Fibroblast of pulmonary artery (primary cell): ENCODE measurements around the gene RASGRP3.

Experiments used
- DNase-seq: peaks from one replicate; pipeline ENCODE4 v3.0.0-alpha.2; 2010; ENCODE audit warnings: low read depth
- H3K4me3 ChIP-seq: replicated peaks from 2 replicates; pipeline ENCODE4 v1.5.1; 2011; ENCODE audit warnings: low read depth, mild to moderate bottlenecking, control low read depth, low read length, moderate library complexity
- TF ChIP-seq, protein P1 (sequence below): IDR thresholded peaks from 2 replicates; pipeline ENCODE4 v1.5.1; 2011; ENCODE audit warnings: mild to moderate bottlenecking, control low read depth, low read length, inconsistent platforms; ENCODE audit errors: missing control alignments

Gene RASGRP3

DNA sequence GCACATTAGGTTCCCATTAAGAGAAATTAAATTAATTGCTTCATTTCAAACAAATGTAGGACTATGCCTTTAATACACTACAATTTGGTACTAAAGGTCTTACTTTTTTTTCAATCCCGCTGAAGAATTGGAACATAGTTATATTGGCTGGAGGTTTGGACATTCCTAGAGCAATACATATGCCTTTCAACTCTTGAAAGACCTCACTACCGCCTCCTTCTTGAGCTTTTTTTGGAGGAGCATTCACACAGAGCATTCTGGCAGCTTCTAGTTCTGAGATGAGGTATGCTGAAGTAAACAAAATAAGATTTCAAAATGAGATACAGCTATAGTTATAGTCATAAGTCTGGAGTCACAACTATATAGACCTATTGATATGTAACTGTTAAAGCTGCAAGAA lies 111.8 kb downstream of the RASGRP3 start:
- peak; percentile 20 for DNase-seq
- H3K4me3 ChIP-seq: no peak overlapping the region
- TF ChIP-seq, protein P1, sequence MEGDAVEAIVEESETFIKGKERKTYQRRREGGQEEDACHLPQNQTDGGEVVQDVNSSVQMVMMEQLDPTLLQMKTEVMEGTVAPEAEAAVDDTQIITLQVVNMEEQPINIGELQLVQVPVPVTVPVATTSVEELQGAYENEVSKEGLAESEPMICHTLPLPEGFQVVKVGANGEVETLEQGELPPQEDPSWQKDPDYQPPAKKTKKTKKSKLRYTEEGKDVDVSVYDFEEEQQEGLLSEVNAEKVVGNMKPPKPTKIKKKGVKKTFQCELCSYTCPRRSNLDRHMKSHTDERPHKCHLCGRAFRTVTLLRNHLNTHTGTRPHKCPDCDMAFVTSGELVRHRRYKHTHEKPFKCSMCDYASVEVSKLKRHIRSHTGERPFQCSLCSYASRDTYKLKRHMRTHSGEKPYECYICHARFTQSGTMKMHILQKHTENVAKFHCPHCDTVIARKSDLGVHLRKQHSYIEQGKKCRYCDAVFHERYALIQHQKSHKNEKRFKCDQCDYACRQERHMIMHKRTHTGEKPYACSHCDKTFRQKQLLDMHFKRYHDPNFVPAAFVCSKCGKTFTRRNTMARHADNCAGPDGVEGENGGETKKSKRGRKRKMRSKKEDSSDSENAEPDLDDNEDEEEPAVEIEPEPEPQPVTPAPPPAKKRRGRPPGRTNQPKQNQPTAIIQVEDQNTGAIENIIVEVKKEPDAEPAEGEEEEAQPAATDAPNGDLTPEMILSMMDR: no peak

- DNase-seq: peak; percentile 17
- H3K4me3 ChIP-seq: no peak overlapping the region
- TF ChIP-seq, protein P1: no peak
Observed at GRCh38 chr2:33589444-33589843, 113.0 kb downstream of the RASGRP3 start.

- no peak overlapping the region for H3K4me3 ChIP-seq
- TF ChIP-seq, protein P1: no peak
- DNase-seq: no peak
Observed at GRCh38 chr2:33595385-33595784, 118.9 kb downstream of the RASGRP3 start.

GRCh38 chr2:33597026-33597425 lies 120.6 kb downstream of the RASGRP3 start:
- no peak overlapping the region for H3K4me3 ChIP-seq
- TF ChIP-seq, protein P1: no peak

GRCh38 chr2:33598561-33599174 lies 122.2 kb downstream of the RASGRP3 start:
- DNase-seq: peak; percentile 55
- TF ChIP-seq, protein P1: no peak
- peak overlapping the region; percentile 96 for H3K4me3 ChIP-seq

More at GRCh38 chr2:33597026-33597425, 120.6 kb downstream of the RASGRP3 start:
- no peak for DNase-seq

GRCh38 chr2:33599175-33599942 lies 122.9 kb downstream of the RASGRP3 start, which contains the start of gene FAM98A:
Gene FAM98A, minus strand, starts transcription at chr2:33599299. Its CDS starts 78 bp downstream, at chr2:33599221.
- TF ChIP-seq, protein P1: peak; percentile 8
- peak; percentile 100 for DNase-seq
- H3K4me3 ChIP-seq: peak within 1 kb of the TSS; percentile 96
